ENCODE measurements around the gene ZDHHC6. TPM values are rescaled to one million over a fixed set of nuclear protein-coding genes. Genes with fewer than 3 reads are reported as not detected.
A peak's percentile ranks its signal among the peaks of the same experiment; 100 is the strongest.

ZDHHC6 gene
- total RNA-seq, 1 experiment from 2014 or later: 35.2 TPM

GRCh38 chr10:112383325-112383724 is 63.4 kb downstream of the ZDHHC6 start:
- no peaks in the 10 kb centered on the region for H3K9me3 ChIP-seq (ENCODE audit: control insufficient read depth, low read depth, low read length)
- Mint-ChIP-seq H3K27ac (peak overlapping the region in 1 of 3 experiments; percentile 14; a peak in 1 of 7 replicates), H3K36me3 (ENCODE audit: insufficient read depth in 1 of 3, low read depth in 3 of 3) (no peaks in the 10 kb centered on the region), H3K4me3 (no peak overlapping the region), H3K4me1 (no peaks in the 10 kb centered on the region), H3K27me3 (ENCODE audit: low read depth) (no peaks in the 10 kb centered on the region), H3K9me3 (no peaks in the 10 kb centered on the region; a peak in 1 of 5 replicates)
- no peak overlapping the region for H3K18ac ChIP-seq (ENCODE audit: insufficient read length, low read depth, low read length)
- no peaks in the 10 kb centered on the region for H3K27me3 ChIP-seq (ENCODE audit: insufficient read depth, low read length)
- no peak for TF ChIP-seq CTCF (conservative IDR thresholded peaks at IDR 0.05)
- no peak overlapping the region for H2AK5ac ChIP-seq (ENCODE audit: insufficient read length, low read length)
- H4K20me1 ChIP-seq (ENCODE audit: control insufficient read depth, insufficient read depth, insufficient read length): no peaks in the 10 kb centered on the region
- no peak for DNase-seq
- H3K56ac ChIP-seq (ENCODE audit: insufficient read length, low read depth, low read length): no peak overlapping the region
- H2AFZ ChIP-seq (ENCODE audit: low read length): no peak overlapping the region
- H3K79me2 ChIP-seq (ENCODE audit: insufficient read depth, low read length): no peaks in the 10 kb centered on the region
- H4K8ac ChIP-seq (replicated peaks; ENCODE audit: insufficient read length, low read depth, low read length): no peak overlapping the region
- no peak overlapping the region for H2BK20ac ChIP-seq (ENCODE audit: low read depth, low read length, poor library complexity, severe bottlenecking)
- H3K23ac ChIP-seq (ENCODE audit: insufficient read length, low read depth, low read length): no peak overlapping the region
- H2BK120ac ChIP-seq (ENCODE audit: low read depth, low read length, poor library complexity, severe bottlenecking): no peak overlapping the region
- no peak overlapping the region for H4K5ac ChIP-seq (ENCODE audit: insufficient read length, low read depth, low read length)
- H3K79me1 ChIP-seq (ENCODE audit: insufficient read depth, low read depth, low read length, poor library complexity, severe bottlenecking): no peaks in the 10 kb centered on the region
- no peak overlapping the region for H2BK15ac ChIP-seq (ENCODE audit: low read depth, low read length)
- no CpG with 5 or more reads among the region's 3 CpGs for WGBS (ENCODE audit: extremely low coverage, insufficient read length, low lambda C conversion rate)
- H3K9ac ChIP-seq (ENCODE audit: extremely low read depth, insufficient read length, low read length): no peak overlapping the region
- H2BK5ac ChIP-seq (ENCODE audit: insufficient read length, low read length): no peak overlapping the region
- H3K4me1 ChIP-seq (ENCODE audit: insufficient read depth, low read length): no peaks in the 10 kb centered on the region
- H3K27ac ChIP-seq (ENCODE audit: insufficient read length, low read depth, low read length): no peak overlapping the region
- no peak overlapping the region for H3T11ph ChIP-seq (ENCODE audit: low read length)
- H3K14ac ChIP-seq (ENCODE audit: insufficient read depth, low read length): no peak overlapping the region
- no peak overlapping the region for H4K91ac ChIP-seq (ENCODE audit: insufficient read length, low read depth, low read length)
- no peak overlapping the region for H3K4me2 ChIP-seq (ENCODE audit: insufficient read depth, insufficient read length, low read length)
- no peak overlapping the region for H2BK12ac ChIP-seq (ENCODE audit: insufficient read length, low read depth, low read length)
- H3K4ac ChIP-seq (ENCODE audit: low read depth, low read length): no peak overlapping the region
- no peaks in the 10 kb centered on the region for H3K23me2 ChIP-seq (ENCODE audit: insufficient read length, low read depth, low read length, poor library complexity, severe bottlenecking)

Data from H9 (cell line).